Activated CD8-positive, alpha-beta T cell treated with anti-CD3 and anti-CD28 coated beads for 36 hours (primary cell): ENCODE data around the gene HBG1. TPM values are rescaled to one million over a fixed set of nuclear protein-coding genes. Genes with fewer than 3 reads are reported as not detected.

Experiments used
- ATAC-seq: fragments of 200-7000 bp; cut with Tn5 transposase; one replicate; pipeline ENCODE4 v1.10.0; 2021; ENCODE audit warnings: mild to moderate bottlenecking, moderate library complexity
- CTCF ChIA-PET: fragments of 350-600 bp; sonication (Branson Sonifier 250); formaldehyde crosslinking; loops from one replicate; lab custom pipeline; 2021; ENCODE audit warnings: antibody characterized with exemption; lab: Charles Lee
- POLR2A ChIA-PET: fragments of 350-600 bp; sonication (Branson Sonifier 250); formaldehyde crosslinking; loops from one replicate; lab custom pipeline; 2021; ENCODE audit warnings: antibody characterized with exemption; lab: Charles Lee
- DNase-seq: peaks from one replicate; pipeline ENCODE4 v3.0.0-alpha.2; 2020
- H3K27ac Mint-ChIP-seq: one replicate; pipeline ENCODE4 v1.8.0; 2021; ENCODE audit warnings: mild to moderate bottlenecking, mixed read lengths
- H3K27me3 Mint-ChIP-seq: one replicate; pipeline ENCODE4 v1.8.0; 2021; ENCODE audit warnings: mixed read lengths
- H3K36me3 Mint-ChIP-seq: one replicate; pipeline ENCODE4 v1.8.0; 2021; ENCODE audit warnings: low read depth, mixed read lengths
- H3K4me1 Mint-ChIP-seq: one replicate; pipeline ENCODE4 v1.8.0; 2021; ENCODE audit warnings: low read depth, mixed read lengths
- H3K4me3 Mint-ChIP-seq: one replicate; pipeline ENCODE4 v1.8.0; 2021; ENCODE audit warnings: mild to moderate bottlenecking, moderate library complexity, mixed read lengths
- H3K9me3 Mint-ChIP-seq: one replicate; pipeline ENCODE4 v1.8.0; 2021; ENCODE audit warnings: mixed read lengths
- intact Hi-C: fragments of 100-400 bp; cut with micrococcal nuclease; formaldehyde crosslinking; loops from one replicate; pipeline ENCODE4 v1.10.0; 2022
- total RNA-seq, 2 experiments: library from RNA; stranded (reverse); gene quantifications; one replicate each; pipeline ENCODE4 v1.2.3, GENCODE V29; 2021
- TF ChIP-seq, protein P1 (sequence below): fragments of 200-600 bp; IDR thresholded peaks from one replicate; pipeline ENCODE4 v1.8.0; 2022; ENCODE audit warnings: antibody characterized with exemption, mild to moderate bottlenecking

Gene HBG1
- total RNA-seq, 2 experiments from 2014 or later, result not detected

GRCh38 chr11:5283882-5284281 lies 34.2 kb upstream of the HBG1 start:
- Mint-ChIP-seq H3K9me3 (no peaks in the 10 kb centered on the region), H3K4me3 (no peak overlapping the region), H3K27me3 (peaks cover 4% of the 10 kb centered on the region), H3K27ac (no peak overlapping the region), H3K4me1 (no peaks in the 10 kb centered on the region), H3K36me3 (no peaks in the 10 kb centered on the region)
- POLR2A ChIA-PET, result no interaction called here
- CTCF ChIA-PET, result no interaction called here
- ATAC-seq (no peak), DNase-seq (no peak)
- TF ChIP-seq, protein P1, sequence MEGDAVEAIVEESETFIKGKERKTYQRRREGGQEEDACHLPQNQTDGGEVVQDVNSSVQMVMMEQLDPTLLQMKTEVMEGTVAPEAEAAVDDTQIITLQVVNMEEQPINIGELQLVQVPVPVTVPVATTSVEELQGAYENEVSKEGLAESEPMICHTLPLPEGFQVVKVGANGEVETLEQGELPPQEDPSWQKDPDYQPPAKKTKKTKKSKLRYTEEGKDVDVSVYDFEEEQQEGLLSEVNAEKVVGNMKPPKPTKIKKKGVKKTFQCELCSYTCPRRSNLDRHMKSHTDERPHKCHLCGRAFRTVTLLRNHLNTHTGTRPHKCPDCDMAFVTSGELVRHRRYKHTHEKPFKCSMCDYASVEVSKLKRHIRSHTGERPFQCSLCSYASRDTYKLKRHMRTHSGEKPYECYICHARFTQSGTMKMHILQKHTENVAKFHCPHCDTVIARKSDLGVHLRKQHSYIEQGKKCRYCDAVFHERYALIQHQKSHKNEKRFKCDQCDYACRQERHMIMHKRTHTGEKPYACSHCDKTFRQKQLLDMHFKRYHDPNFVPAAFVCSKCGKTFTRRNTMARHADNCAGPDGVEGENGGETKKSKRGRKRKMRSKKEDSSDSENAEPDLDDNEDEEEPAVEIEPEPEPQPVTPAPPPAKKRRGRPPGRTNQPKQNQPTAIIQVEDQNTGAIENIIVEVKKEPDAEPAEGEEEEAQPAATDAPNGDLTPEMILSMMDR, result no peak
- intact Hi-C loops, result loop anchor here (10.0 kb wide), 1 partner anchor 159 kb away; no protein-coding TSS in a partner anchor

DNA sequence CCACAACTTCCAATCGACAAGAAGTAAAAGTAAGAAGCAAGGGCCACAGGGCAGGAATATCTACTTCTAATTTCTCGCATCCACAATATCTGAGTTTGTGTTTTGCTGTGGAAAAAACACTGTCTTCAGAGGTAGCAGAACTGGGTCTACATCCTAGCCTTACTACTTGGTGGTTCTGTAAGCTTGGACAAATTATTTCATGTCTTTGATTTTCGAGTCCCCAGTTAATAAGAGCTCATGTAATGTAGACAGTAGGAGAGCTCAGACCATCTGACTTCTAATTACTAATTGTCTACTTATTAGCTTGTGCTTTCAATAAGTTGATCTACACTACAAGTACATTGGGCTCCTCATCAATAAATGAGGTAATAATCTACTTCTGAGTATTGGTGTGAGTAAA lies 33.4 kb upstream of the HBG1 start:
- H3K9me3 Mint-ChIP-seq, result no peaks in the 10 kb centered on the region
- H3K4me1 Mint-ChIP-seq, result no peaks in the 10 kb centered on the region
- intact Hi-C loops, result loop anchor here (10.0 kb wide), 1 partner anchor 158 kb away; no protein-coding TSS in a partner anchor
- H3K27me3 Mint-ChIP-seq, result peaks cover 4% of the 10 kb centered on the region
- no peaks in the 10 kb centered on the region for H3K36me3 Mint-ChIP-seq
- ChIA-PET POLR2A (no interaction called here), CTCF (no interaction called here)
- no peak for ATAC-seq
- TF ChIP-seq, protein P1, result no peak
- DNase-seq, result no peak
- H3K4me3 Mint-ChIP-seq, result no peak overlapping the region
- no peak overlapping the region for H3K27ac Mint-ChIP-seq

DNA sequence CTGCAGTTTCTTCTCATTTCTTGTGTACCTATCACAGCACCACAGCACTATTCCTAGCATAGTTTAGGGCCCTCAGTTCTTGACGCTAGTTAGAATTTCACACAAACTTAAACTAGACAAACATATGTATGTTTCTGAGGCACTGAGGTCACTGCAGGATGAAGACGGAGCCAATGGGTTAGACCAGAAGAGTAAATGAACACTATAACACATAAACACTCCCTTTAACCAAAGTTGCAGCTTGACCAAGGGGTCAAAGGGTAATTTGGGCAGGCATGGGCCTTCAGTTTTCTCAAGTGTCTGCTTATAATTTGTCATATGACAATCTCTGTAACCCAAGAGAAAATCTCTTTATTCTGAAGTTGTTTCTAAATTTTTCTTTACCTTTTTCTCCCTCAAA lies 33.0 kb upstream of the HBG1 start:
- POLR2A ChIA-PET, result no interaction called here
- peaks cover 4% of the 10 kb centered on the region for H3K27me3 Mint-ChIP-seq

DNA sequence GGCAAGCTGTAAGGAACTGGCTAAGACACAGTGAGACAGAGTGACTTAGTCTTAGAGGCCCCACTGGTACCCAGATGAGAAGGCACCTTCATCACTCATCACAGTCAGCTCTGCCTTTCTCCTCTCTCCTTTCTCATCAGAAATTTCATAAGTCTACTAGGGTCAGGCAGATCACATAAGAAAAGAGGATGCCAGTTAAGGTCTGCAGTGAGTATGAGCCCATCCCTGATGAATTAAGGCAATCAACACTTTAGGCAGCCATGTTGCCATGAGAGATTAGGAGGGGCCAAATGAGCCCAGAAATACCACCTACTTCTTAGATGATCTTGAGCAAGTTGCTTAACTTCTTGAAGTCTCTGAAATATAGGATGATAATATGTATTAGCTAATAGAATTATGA lies 31.9 kb upstream of the HBG1 start:
- H3K4me1 Mint-ChIP-seq, result no peaks in the 10 kb centered on the region
- peaks cover 4% of the 10 kb centered on the region for H3K27me3 Mint-ChIP-seq
- H3K36me3 Mint-ChIP-seq, result no peaks in the 10 kb centered on the region
- H3K4me3 Mint-ChIP-seq, result no peak overlapping the region
- no peak overlapping the region for H3K27ac Mint-ChIP-seq
- TF ChIP-seq, protein P1, result no peak
- DNase-seq (no peak), ATAC-seq (no peak)
- ChIA-PET POLR2A (no interaction called here), CTCF (no interaction called here)
- H3K9me3 Mint-ChIP-seq, result no peaks in the 10 kb centered on the region
- intact Hi-C loops, result loop anchor here (10.0 kb wide), 1 partner anchor 157 kb away; no protein-coding TSS in a partner anchor

More for the DNA sequence above, 33.0 kb upstream of the HBG1 start:
- DNase-seq (no peak), ATAC-seq (no peak)
- H3K4me3 Mint-ChIP-seq, result no peak overlapping the region
- CTCF ChIA-PET, result no interaction called here
- TF ChIP-seq, protein P1, result no peak
- H3K36me3 Mint-ChIP-seq, result no peaks in the 10 kb centered on the region
- intact Hi-C loops, result loop anchor here (10.0 kb wide), 1 partner anchor 158 kb away; no protein-coding TSS in a partner anchor
- H3K4me1 Mint-ChIP-seq, result no peaks in the 10 kb centered on the region
- H3K27ac Mint-ChIP-seq, result no peak overlapping the region
- H3K9me3 Mint-ChIP-seq, result no peaks in the 10 kb centered on the region

DNA sequence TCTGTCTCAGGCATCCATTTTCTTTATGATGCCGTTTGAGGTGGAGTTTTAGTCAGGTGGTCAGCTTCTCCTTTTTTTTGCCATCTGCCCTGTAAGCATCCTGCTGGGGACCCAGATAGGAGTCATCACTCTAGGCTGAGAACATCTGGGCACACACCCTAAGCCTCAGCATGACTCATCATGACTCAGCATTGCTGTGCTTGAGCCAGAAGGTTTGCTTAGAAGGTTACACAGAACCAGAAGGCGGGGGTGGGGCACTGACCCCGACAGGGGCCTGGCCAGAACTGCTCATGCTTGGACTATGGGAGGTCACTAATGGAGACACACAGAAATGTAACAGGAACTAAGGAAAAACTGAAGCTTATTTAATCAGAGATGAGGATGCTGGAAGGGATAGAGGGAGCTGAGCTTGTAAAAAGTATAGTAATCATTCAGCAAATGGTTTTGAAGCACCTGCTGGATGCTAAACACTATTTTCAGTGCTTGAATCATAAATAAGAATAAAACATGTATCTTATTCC lies 31.0 kb upstream of the HBG1 start:
- no peaks in the 10 kb centered on the region for H3K36me3 Mint-ChIP-seq
- DNase-seq, result peak; percentile 37
- H3K4me1 Mint-ChIP-seq, result no peaks in the 10 kb centered on the region
- peaks cover 3% of the 10 kb centered on the region for H3K27me3 Mint-ChIP-seq
- intact Hi-C loops, result loop anchor here (10.0 kb wide), 1 partner anchor 156 kb away; no protein-coding TSS in a partner anchor
- TF ChIP-seq, protein P1, result no peak
- no peak overlapping the region for H3K4me3 Mint-ChIP-seq
- peak; percentile 60 for ATAC-seq
- H3K27ac Mint-ChIP-seq, result no peak overlapping the region
- POLR2A ChIA-PET, result no interaction called here
- no peaks in the 10 kb centered on the region for H3K9me3 Mint-ChIP-seq
- CTCF ChIA-PET, result interaction anchor here (1.3 kb wide), 1 partner anchor 11 kb away, joined by 3 read pairs; no protein-coding TSS in a partner anchor
